Measurements from ENCODE around the gene TAF10. TPM values are rescaled to one million over a fixed set of nuclear protein-coding genes. Genes with fewer than 3 reads are reported as not detected.

The TAF10 gene
- total RNA-seq, 1 donor from 2014 or later, result 124 TPM

DNA sequence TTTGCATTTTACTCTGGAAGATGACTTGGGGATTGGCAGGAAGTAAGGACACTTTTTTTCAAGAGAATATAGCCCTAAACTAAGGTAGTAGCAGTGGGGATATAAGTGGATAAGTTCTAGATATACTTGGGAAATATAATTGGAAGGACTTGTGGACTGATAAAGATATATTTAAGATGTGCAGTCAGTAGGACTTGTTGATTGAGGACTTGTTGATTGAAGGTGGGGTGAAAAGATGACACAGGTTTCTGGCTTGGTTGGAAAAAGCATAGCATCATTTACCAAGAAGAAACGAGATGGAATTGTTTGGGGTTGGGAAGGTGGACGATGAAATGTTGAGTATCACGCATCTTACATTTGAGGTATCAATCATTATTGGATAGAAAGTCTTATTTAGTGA lies 1.5 kb upstream of the TAF10 start:
- Mint-ChIP-seq H3K4me1 (ENCODE audit: low read depth, unreplicated experiment) (no peaks in the 10 kb centered on the region), H3K27ac (ENCODE audit: unreplicated experiment) (no peak overlapping the region), H3K36me3 (ENCODE audit: unreplicated experiment) (no peaks in the 10 kb centered on the region), H3K27me3 (ENCODE audit: unreplicated experiment) (peaks cover 11% of the 10 kb centered on the region), H3K4me3 (ENCODE audit: unreplicated experiment) (no peak overlapping the region), H3K9me3 (ENCODE audit: unreplicated experiment) (peaks cover 4% of the 10 kb centered on the region)
- no peak for TF ChIP-seq CTCF (IDR thresholded peaks at IDR 0.05; ENCODE audit: partially characterized antibody, unreplicated experiment)
- no peak for DNase-seq

DNA sequence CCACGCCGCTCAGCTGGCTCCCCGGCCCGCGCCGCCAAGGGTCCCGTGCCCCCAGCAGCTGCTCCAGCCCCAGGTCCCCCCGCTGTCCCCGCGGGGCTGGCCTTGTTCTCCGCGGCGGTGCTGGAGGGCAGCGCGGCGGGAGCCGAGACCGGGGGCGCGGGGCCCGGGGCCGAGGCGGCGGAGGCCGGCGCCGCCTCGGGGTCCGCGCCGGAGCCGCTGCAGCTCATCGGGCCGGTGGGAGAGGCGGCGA lies 128 bp downstream of the TAF10 start:
- TF ChIP-seq CTCF (IDR thresholded peaks at IDR 0.05; ENCODE audit: partially characterized antibody, unreplicated experiment), result no peak
- Mint-ChIP-seq H3K4me3 (ENCODE audit: unreplicated experiment) (peak overlapping the region; percentile 93), H3K4me1 (ENCODE audit: low read depth, unreplicated experiment) (peaks cover 5% of the 10 kb centered on the region), H3K9me3 (ENCODE audit: unreplicated experiment) (peaks cover 6% of the 10 kb centered on the region), H3K27me3 (ENCODE audit: unreplicated experiment) (peaks cover 11% of the 10 kb centered on the region), H3K36me3 (ENCODE audit: unreplicated experiment) (no peaks in the 10 kb centered on the region), H3K27ac (ENCODE audit: unreplicated experiment) (no peak overlapping the region)
- no peak for DNase-seq

DNA sequence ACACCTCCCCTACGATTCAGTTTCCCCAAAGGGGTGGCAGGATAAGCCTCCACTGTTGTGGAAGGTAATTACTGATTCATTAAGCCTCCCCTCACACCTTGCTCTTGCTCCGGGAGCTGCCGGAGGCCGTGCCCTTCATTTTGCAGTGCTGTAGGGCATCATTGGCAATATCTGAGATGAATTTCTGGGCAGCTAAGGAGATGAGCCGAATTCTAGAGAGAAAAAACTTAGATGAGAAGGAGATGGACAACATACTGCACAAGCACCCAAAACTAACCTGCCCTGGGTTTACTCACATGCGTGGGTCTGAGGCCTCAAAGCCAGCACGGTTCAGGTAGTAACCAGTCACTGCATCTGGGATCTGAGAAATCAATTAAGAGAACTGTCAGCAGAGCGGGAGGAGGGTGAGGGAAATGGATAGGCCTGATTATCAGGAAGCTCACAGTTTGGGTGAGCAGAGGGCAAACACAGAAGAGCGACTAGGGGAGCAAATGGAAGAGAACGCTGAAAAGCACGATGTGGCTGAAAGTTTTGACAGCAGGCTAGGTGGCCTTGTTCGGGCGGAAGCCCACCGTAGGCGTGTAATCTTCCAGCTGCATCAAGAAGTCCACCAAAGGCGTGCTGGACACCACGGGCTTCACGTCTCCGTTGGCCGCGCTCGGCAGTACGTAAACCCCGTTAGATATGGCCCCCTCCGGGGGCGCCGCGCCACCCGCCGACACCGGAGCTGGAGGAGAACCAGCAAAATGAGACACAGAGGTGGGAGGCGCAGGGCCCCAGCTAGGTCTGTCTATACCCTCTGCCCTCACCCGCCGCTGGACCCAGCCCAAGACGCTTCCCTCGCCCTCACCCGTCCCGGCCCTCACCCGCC lies 689 bp downstream of the TAF10 start:
- no peak for DNase-seq
- H3K36me3 Mint-ChIP-seq (ENCODE audit: unreplicated experiment), result no peaks in the 10 kb centered on the region
- no peak for TF ChIP-seq CTCF (IDR thresholded peaks at IDR 0.05; ENCODE audit: partially characterized antibody, unreplicated experiment)
- peak overlapping the region; percentile 93 for H3K4me3 Mint-ChIP-seq (ENCODE audit: unreplicated experiment)
- H3K4me1 Mint-ChIP-seq (ENCODE audit: low read depth, unreplicated experiment), result peaks cover 8% of the 10 kb centered on the region
- peaks cover 11% of the 10 kb centered on the region for H3K27me3 Mint-ChIP-seq (ENCODE audit: unreplicated experiment)
- peak overlapping the region; percentile 92 for H3K27ac Mint-ChIP-seq (ENCODE audit: unreplicated experiment)
- H3K9me3 Mint-ChIP-seq (ENCODE audit: unreplicated experiment), result peaks cover 6% of the 10 kb centered on the region

- Mint-ChIP-seq H3K9me3 (ENCODE audit: unreplicated experiment) (peaks cover 8% of the 10 kb centered on the region), H3K4me3 (ENCODE audit: unreplicated experiment) (peak overlapping the region; percentile 93), H3K36me3 (ENCODE audit: unreplicated experiment) (no peaks in the 10 kb centered on the region), H3K27ac (ENCODE audit: unreplicated experiment) (peak overlapping the region; percentile 92), H3K27me3 (ENCODE audit: unreplicated experiment) (peaks cover 13% of the 10 kb centered on the region), H3K4me1 (ENCODE audit: low read depth, unreplicated experiment) (peaks cover 11% of the 10 kb centered on the region)
- no peak for DNase-seq
- TF ChIP-seq CTCF (IDR thresholded peaks at IDR 0.05; ENCODE audit: partially characterized antibody, unreplicated experiment), result no peak
Observed at GRCh38 chr11:6610591-6610990, 1.4 kb downstream of the TAF10 start.

- peaks cover 11% of the 10 kb centered on the region for H3K4me1 Mint-ChIP-seq (ENCODE audit: low read depth, unreplicated experiment)
- H3K4me3 Mint-ChIP-seq (ENCODE audit: unreplicated experiment), result peak overlapping the region; percentile 67
- H3K9me3 Mint-ChIP-seq (ENCODE audit: unreplicated experiment), result peaks cover 8% of the 10 kb centered on the region
- DNase-seq, result no peak
- TF ChIP-seq CTCF (IDR thresholded peaks at IDR 0.05; ENCODE audit: partially characterized antibody, unreplicated experiment), result no peak
- H3K27ac Mint-ChIP-seq (ENCODE audit: unreplicated experiment), result no peak overlapping the region
- no peaks in the 10 kb centered on the region for H3K36me3 Mint-ChIP-seq (ENCODE audit: unreplicated experiment)
- H3K27me3 Mint-ChIP-seq (ENCODE audit: unreplicated experiment), result peaks cover 11% of the 10 kb centered on the region
Observed at GRCh38 chr11:6609502-6610015, 2.5 kb downstream of the TAF10 start.

All from glutamatergic neuron (in vitro differentiated cells).